ENCODE results near the gene SARS2.
"Not testable (repeated sequence)": the region's sequence is repeated elsewhere in the genome, so short reads cannot be mapped to it uniquely, and the experiment has no call there.

The SARS2 gene

GRCh38 chr19:38892841-38893240, 37.7 kb downstream of the SARS2 start:
- no peak for DNase-seq (ENCODE audit: low spot score)

DNA sequence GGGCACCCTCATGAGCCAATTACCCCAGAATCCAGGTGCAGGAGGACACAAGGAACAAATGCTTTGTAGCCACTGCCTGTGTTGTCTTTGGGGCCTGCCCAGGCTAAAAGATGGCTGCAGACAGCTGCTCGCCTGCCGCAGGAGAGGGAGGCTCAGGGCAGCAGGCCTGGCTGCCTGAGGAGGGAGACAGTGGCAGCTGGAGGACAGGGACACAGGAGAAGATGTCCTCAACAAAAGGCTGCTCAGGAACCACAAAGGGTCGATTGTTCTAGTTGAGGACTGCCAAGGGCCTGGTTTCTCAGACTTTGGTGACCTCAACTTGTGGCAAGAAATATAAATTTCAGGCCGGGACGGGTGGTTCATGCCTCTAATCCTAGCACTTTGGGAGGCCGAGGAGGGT, 38.8 kb downstream of the SARS2 start:
- no peak for DNase-seq (ENCODE audit: low spot score)

DNA sequence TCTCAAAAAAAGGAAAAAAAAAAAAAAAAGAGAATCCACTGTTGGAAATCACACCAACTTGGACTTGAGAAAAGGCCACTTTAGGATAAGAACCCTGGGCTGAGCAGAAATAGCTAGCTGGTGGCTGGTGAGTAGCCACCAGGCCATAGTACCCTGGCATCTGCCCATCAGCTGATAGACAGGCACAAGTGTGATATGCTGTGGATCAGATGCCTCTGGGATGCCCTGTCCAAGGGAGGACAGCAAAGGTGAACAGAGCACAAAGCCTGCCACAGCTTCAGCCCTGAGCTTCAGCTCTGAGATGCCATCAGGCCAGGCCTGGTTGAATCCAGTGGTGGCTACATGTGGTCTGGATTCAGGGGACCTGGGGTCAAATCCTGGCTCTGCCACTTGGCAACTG, 39.9 kb downstream of the SARS2 start:
- DNase-seq (ENCODE audit: low spot score): no peak

GRCh38 chr19:38889803-38890202, 40.8 kb downstream of the SARS2 start:
- DNase-seq (ENCODE audit: low spot score): no peak

DNA sequence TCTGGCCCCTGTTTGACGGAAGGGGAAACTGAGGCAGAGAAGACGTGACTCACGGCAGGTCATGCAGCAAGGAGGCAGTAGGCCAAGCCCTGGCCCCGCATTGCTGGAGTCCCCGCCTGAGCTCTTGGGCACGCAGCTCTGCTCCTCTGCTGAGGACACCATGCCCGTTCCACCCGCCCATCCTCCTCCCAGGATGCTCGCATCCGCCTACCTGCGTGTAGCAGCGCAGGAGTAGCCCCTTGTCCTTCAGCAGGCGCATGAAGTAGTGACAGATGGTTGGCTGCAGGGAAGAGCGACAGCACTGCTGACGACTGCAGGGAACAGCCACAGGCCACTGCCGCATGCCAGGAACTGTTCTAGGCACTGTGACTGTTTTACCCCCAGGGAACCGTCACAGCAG, 41.7 kb downstream of the SARS2 start:
- no peak for DNase-seq (ENCODE audit: low spot score)

DNA sequence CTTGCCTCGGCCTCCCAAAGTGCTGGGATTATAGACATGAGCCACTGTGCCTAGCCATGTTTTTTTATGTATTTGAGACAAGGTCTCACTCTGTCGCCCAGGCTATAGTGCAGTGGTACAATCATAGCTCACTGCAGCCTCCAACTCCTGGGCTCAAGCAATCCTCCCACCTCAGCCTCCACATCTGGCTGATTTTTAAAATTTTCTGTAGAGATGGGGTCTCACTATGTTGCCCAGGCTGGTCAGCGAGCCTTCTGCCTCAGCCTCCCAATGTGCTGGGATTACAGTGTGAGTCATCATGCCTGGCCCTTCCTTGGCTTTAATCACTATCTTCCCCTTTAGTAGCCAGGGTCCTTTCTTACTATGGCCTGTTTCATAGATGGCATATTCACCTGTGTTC, 45.9 kb downstream of the SARS2 start:
- DNase-seq (ENCODE audit: low spot score): not testable (repeated sequence)

GRCh38 chr19:38883286-38883685, 47.3 kb downstream of the SARS2 start:
- no peak for DNase-seq (ENCODE audit: low spot score)

GRCh38 chr19:38880882-38881609, 49.5 kb downstream of the SARS2 start:
- DNase-seq (ENCODE audit: low spot score): no peak

GRCh38 chr19:38880076-38880881, 50.3 kb downstream of the SARS2 start:
- no peak for DNase-seq (ENCODE audit: low spot score)

GRCh38 chr19:38879400-38879751, 51.2 kb downstream of the SARS2 start:
- DNase-seq (ENCODE audit: low spot score): no peak

- DNase-seq (ENCODE audit: low spot score): no peak
These were observed 51.8 kb downstream of the SARS2 start for GRCh38 chr19:38878575-38879399.

DNA sequence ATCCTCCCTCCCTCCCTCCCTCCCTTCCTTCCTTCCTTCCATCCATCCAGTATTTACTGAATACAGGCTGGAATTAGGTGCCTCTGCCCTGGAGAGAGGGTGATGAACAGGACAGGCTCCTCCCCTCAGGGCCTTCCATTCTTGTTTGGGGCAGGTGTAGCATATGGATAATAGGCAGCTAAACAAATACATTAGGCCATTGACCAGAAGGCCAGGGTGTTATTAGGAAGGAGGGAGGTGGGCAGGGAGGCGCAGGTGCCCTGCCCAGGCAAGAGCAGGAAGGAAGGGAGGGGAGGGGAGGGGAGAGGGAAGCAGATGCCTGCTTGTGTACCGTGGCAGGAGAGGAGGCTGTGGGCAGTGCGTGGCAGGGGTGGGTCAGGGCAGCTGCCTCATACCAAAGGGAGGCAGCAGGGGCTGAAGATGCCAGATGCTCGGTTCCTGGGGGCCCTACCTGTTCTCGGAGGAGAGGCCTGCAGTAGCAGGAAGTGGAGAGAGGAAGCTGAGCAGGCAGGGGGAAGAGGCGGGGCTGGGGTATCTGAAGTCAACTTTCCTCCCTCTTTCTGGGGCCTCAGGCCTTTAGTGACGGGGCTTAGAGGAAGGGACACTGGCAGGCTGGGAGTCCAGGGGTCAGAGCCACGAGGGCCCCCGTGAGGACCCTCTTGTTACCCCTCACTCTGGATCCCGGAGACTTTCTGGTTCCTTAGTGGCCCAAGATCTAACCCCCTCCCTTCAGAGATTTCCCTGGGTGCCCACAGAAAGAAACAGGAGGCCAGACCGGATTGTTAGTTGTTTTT, 52.6 kb downstream of the SARS2 start, which contains the start of gene RINL:
TSS of gene RINL (minus strand) at position 495 of the 794 bp plus-strand sequence. CDS start 1,533 bp downstream, outside the sequence.
- no peak for DNase-seq (ENCODE audit: low spot score)

- no peak for DNase-seq (ENCODE audit: low spot score)
These were observed 54.7 kb downstream of the SARS2 start for GRCh38 chr19:38875656-38876395.

- not testable (repeated sequence) for DNase-seq (ENCODE audit: low spot score)
These were observed 57.2 kb downstream of the SARS2 start for GRCh38 chr19:38873400-38873799.

GRCh38 chr19:38870612-38871011, 60.0 kb downstream of the SARS2 start:
- DNase-seq (ENCODE audit: low spot score): no peak

- DNase-seq (ENCODE audit: low spot score): no peak
These were observed 60.5 kb downstream of the SARS2 start for GRCh38 chr19:38869836-38870607.

DNA sequence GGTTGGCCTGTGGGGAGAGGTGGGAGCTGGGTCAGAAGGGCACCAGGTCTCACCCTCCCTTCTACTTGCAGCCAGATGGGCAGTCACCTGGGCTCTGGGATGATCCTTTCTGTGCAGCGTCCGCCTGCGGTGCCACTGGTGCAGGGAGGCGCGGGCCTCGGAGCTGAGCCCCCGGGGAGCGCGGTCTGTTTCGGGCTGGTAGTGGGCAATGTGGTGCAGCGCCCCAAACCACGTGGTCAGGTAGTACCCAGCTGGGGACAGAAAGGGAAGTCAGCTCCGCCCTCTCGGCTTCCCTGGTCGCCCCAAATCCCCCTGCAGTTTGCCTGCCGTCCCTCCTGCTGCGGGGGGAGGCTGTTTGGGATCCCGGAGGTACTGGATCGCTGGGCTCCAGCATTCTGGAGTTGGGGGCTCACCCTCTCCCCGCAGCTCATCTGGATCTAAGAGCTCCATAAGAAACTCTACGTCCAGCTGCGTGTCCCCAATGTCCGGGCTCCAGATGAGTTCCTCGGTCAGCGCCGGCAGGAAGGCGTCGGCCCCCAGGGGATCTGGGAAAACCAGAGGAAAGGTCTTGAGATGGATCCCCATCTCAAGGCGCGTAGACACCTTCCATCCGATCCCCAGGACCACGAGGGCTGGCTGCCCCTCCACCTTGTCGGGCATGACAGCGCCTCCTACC, 61.3 kb downstream of the SARS2 start:
- no peak for DNase-seq (ENCODE audit: low spot score)

- no peak for DNase-seq (ENCODE audit: low spot score)
These were observed 62.0 kb downstream of the SARS2 start for GRCh38 chr19:38868551-38868950.

- DNase-seq (ENCODE audit: low spot score): no peak
These were observed 63.3 kb downstream of the SARS2 start for GRCh38 chr19:38867171-38867780.
